ENCODE measurements around the gene CDH18.

GRCh38 chr5:19605846-19606407 is 382.1 kb downstream of the CDH18 start:
- no peak for TF ChIP-seq EZH2 (IDR thresholded peaks at IDR 0.05; ENCODE audit: insufficient read depth, poor library complexity, severe bottlenecking)
- no peak for TF ChIP-seq EZH2phosphoT487 (IDR thresholded peaks at IDR 0.05; ENCODE audit: insufficient read depth, low read depth)

All from GM23248 (cell line).